ENCODE results near the gene RGS7. TPM values are rescaled to one million over a fixed set of nuclear protein-coding genes. Genes with fewer than 3 reads are reported as not detected.
"Not testable (repeated sequence)": the region's sequence is repeated elsewhere in the genome, so short reads cannot be mapped to it uniquely, and the experiment has no call there.

Gene RGS7
- total RNA-seq, 1 donor from 2014 or later: 2.5 TPM

GRCh38 chr1:240888787-240889048, 468.3 kb downstream of the RGS7 start:
- Mint-ChIP-seq H3K4me3 (no peak overlapping the region), H3K27ac (no peak overlapping the region), H3K36me3 (no peaks in the 10 kb centered on the region), H3K9me3 (no peaks in the 10 kb centered on the region), H3K27me3 (peaks cover 7% of the 10 kb centered on the region), H3K4me1 (ENCODE audit: unreplicated experiment) (no peaks in the 10 kb centered on the region)
- DNase-seq (ENCODE audit: extremely low spot score, unreplicated experiment): no peak
- TF ChIP-seq, protein P1, sequence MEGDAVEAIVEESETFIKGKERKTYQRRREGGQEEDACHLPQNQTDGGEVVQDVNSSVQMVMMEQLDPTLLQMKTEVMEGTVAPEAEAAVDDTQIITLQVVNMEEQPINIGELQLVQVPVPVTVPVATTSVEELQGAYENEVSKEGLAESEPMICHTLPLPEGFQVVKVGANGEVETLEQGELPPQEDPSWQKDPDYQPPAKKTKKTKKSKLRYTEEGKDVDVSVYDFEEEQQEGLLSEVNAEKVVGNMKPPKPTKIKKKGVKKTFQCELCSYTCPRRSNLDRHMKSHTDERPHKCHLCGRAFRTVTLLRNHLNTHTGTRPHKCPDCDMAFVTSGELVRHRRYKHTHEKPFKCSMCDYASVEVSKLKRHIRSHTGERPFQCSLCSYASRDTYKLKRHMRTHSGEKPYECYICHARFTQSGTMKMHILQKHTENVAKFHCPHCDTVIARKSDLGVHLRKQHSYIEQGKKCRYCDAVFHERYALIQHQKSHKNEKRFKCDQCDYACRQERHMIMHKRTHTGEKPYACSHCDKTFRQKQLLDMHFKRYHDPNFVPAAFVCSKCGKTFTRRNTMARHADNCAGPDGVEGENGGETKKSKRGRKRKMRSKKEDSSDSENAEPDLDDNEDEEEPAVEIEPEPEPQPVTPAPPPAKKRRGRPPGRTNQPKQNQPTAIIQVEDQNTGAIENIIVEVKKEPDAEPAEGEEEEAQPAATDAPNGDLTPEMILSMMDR (conservative IDR thresholded peaks at IDR 0.05): no peak

- no peak overlapping the region for H3K27ac Mint-ChIP-seq
- no peaks in the 10 kb centered on the region for H3K36me3 Mint-ChIP-seq
- H3K27me3 Mint-ChIP-seq: peaks cover 7% of the 10 kb centered on the region
- H3K9me3 Mint-ChIP-seq: no peaks in the 10 kb centered on the region
- DNase-seq (ENCODE audit: extremely low spot score, unreplicated experiment): no peak
- TF ChIP-seq, protein P1 (conservative IDR thresholded peaks at IDR 0.05): peak; percentile 94
- no peaks in the 10 kb centered on the region for H3K4me1 Mint-ChIP-seq (ENCODE audit: unreplicated experiment)
- H3K4me3 Mint-ChIP-seq: no peak overlapping the region
These were observed 468.8 kb downstream of the RGS7 start for GRCh38 chr1:240888039-240888786.

- no peaks in the 10 kb centered on the region for H3K36me3 Mint-ChIP-seq
- H3K27ac Mint-ChIP-seq: no peak overlapping the region
- H3K9me3 Mint-ChIP-seq: no peaks in the 10 kb centered on the region
- TF ChIP-seq, protein P1 (conservative IDR thresholded peaks at IDR 0.05): no peak
- no peaks in the 10 kb centered on the region for H3K4me1 Mint-ChIP-seq (ENCODE audit: unreplicated experiment)
- no peak for DNase-seq (ENCODE audit: extremely low spot score, unreplicated experiment)
- H3K27me3 Mint-ChIP-seq: peaks cover 7% of the 10 kb centered on the region
- no peak overlapping the region for H3K4me3 Mint-ChIP-seq
These were observed 473.5 kb downstream of the RGS7 start for GRCh38 chr1:240883490-240883889.

DNA sequence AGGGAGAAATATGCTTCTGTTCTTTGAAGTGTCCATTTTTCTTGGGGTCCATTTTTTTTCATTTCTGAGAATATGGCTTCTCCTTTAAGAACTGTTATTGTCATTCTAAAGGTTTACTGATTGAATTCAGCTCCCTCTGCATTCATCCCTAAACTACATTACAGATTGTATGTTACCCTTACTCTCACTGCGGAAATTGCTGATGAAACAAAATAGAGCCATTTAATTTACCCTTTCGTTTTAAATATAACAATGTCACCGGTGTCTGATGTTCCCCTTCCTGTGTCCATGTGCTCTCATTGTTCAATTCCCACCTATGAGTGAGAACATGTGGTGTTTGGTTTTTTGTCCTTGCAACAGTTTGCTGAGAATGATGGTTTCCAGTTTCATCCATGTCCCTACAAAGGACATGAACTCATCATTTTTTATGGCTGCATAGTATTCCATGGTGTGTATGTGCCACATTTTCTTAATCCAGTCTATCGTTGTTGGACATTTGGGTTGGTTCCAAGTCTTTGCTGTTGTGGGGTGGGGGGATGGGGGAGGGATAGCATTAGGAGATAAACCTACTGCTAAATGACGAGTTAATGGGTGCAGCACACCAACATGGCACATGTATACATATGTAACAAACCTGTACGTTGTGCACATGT, 474.2 kb downstream of the RGS7 start:
- not testable (repeated sequence) for H3K4me1 Mint-ChIP-seq (ENCODE audit: unreplicated experiment); H3K9me3 Mint-ChIP-seq; H3K27me3 Mint-ChIP-seq; H3K4me3 Mint-ChIP-seq; H3K27ac Mint-ChIP-seq; DNase-seq (ENCODE audit: extremely low spot score, unreplicated experiment); H3K36me3 Mint-ChIP-seq

GRCh38 chr1:240878631-240879030, 478.4 kb downstream of the RGS7 start:
- Mint-ChIP-seq H3K4me3 (no peak overlapping the region), H3K27ac (no peak overlapping the region), H3K4me1 (ENCODE audit: unreplicated experiment) (no peaks in the 10 kb centered on the region), H3K9me3 (no peaks in the 10 kb centered on the region), H3K27me3 (no peaks in the 10 kb centered on the region), H3K36me3 (no peaks in the 10 kb centered on the region)
- TF ChIP-seq, protein P1 (conservative IDR thresholded peaks at IDR 0.05): no peak
- DNase-seq (ENCODE audit: extremely low spot score, unreplicated experiment): no peak

- Mint-ChIP-seq H3K4me3 (no peak overlapping the region), H3K4me1 (ENCODE audit: unreplicated experiment) (no peaks in the 10 kb centered on the region), H3K27ac (no peak overlapping the region), H3K27me3 (no peaks in the 10 kb centered on the region), H3K36me3 (no peaks in the 10 kb centered on the region), H3K9me3 (no peaks in the 10 kb centered on the region)
- DNase-seq (ENCODE audit: extremely low spot score, unreplicated experiment): no peak
- TF ChIP-seq, protein P1 (conservative IDR thresholded peaks at IDR 0.05): no peak
These were observed 479.4 kb downstream of the RGS7 start for GRCh38 chr1:240877605-240878004.
